Osteocyte (in vitro differentiated cells): ENCODE measurements around the gene SF1. TPM values are rescaled to one million over a fixed set of nuclear protein-coding genes. Genes with fewer than 3 reads are reported as not detected.
A peak's percentile ranks its signal among the peaks of the same experiment; 100 is the strongest.

ENCODE experiments used
- DNase-seq: peaks from one replicate; pipeline ENCODE4 v3.0.0; 2021; ENCODE audit warnings: mixed read lengths; ENCODE audit not compliant: unreplicated experiment; ENCODE audit errors: extremely low spot score
- H3K27ac Mint-ChIP-seq: one replicate; pipeline ENCODE4 v1.8.0; 2021; ENCODE audit warnings: mild to moderate bottlenecking, mixed read lengths; ENCODE audit not compliant: unreplicated experiment
- H3K27me3 Mint-ChIP-seq: one replicate; pipeline ENCODE4 v1.8.0; 2021; ENCODE audit warnings: mixed read lengths; ENCODE audit not compliant: unreplicated experiment
- H3K36me3 Mint-ChIP-seq: one replicate; pipeline ENCODE4 v1.8.0; 2021; ENCODE audit warnings: mixed read lengths; ENCODE audit not compliant: unreplicated experiment
- H3K4me1 Mint-ChIP-seq: one replicate; pipeline ENCODE4 v1.8.0; 2021; ENCODE audit warnings: mixed read lengths; ENCODE audit not compliant: unreplicated experiment
- H3K4me3 Mint-ChIP-seq: one replicate; pipeline ENCODE4 v1.8.0; 2021; ENCODE audit warnings: mild to moderate bottlenecking, moderate library complexity, mixed read lengths; ENCODE audit not compliant: unreplicated experiment
- H3K9me3 Mint-ChIP-seq: one replicate; pipeline ENCODE4 v1.8.0; 2021; ENCODE audit warnings: mixed read lengths; ENCODE audit not compliant: unreplicated experiment
- CTCF ChIP-seq: fragments of 200-600 bp; sonication (generic); IDR thresholded peaks from 2 replicates; pipeline ENCODE4 v1.5.0; 2021; ENCODE audit warnings: antibody characterized with exemption, mild to moderate bottlenecking, moderate library complexity
- total RNA-seq: library from RNA; stranded (reverse); gene quantifications from 2 replicates; pipeline ENCODE4 v1.2.1, GENCODE V29; 2021

SF1 gene
- total RNA-seq, 1 donor from 2014 or later, result 290 TPM

- Mint-ChIP-seq H3K27me3 (no peaks in the 10 kb centered on the region), H3K27ac (peak overlapping the region; percentile 1), H3K4me1 (peaks cover 32% of the 10 kb centered on the region), H3K4me3 (peak overlapping the region; percentile 81), H3K9me3 (no peaks in the 10 kb centered on the region), H3K36me3 (peaks cover 47% of the 10 kb centered on the region)
- TF ChIP-seq CTCF, result no peak
- DNase-seq, result no peak
Measured at GRCh38 chr11:64776425-64776824, 1.9 kb downstream of the SF1 start.

- no peak overlapping the region for H3K27ac Mint-ChIP-seq
- H3K36me3 Mint-ChIP-seq, result peaks cover 57% of the 10 kb centered on the region
Measured at GRCh38 chr11:64774144-64774543, 4.2 kb downstream of the SF1 start.

GRCh38 chr11:64772303-64773018 lies 5.9 kb downstream of the SF1 start:
- no peak overlapping the region for H3K27ac Mint-ChIP-seq
- DNase-seq, result no peak
- no peaks in the 10 kb centered on the region for H3K27me3 Mint-ChIP-seq

More at GRCh38 chr11:64774144-64774543, 4.2 kb downstream of the SF1 start:
- H3K27me3 Mint-ChIP-seq, result no peaks in the 10 kb centered on the region
- H3K9me3 Mint-ChIP-seq, result no peaks in the 10 kb centered on the region
- peaks cover 28% of the 10 kb centered on the region for H3K4me1 Mint-ChIP-seq
- TF ChIP-seq CTCF, result no peak
- no peak for DNase-seq
- no peak overlapping the region for H3K4me3 Mint-ChIP-seq

GRCh38 chr11:64771861-64772260 lies 6.5 kb downstream of the SF1 start:
- H3K36me3 Mint-ChIP-seq, result peaks cover 76% of the 10 kb centered on the region

More at GRCh38 chr11:64772303-64773018, 5.9 kb downstream of the SF1 start:
- no peaks in the 10 kb centered on the region for H3K9me3 Mint-ChIP-seq
- TF ChIP-seq CTCF, result no peak
- peaks cover 74% of the 10 kb centered on the region for H3K36me3 Mint-ChIP-seq
- no peak overlapping the region for H3K4me3 Mint-ChIP-seq
- peaks cover 25% of the 10 kb centered on the region for H3K4me1 Mint-ChIP-seq

More at GRCh38 chr11:64771861-64772260, 6.5 kb downstream of the SF1 start:
- no peak for DNase-seq
- Mint-ChIP-seq H3K4me1 (peaks cover 19% of the 10 kb centered on the region), H3K4me3 (no peak overlapping the region), H3K27ac (no peak overlapping the region), H3K9me3 (no peaks in the 10 kb centered on the region), H3K27me3 (no peaks in the 10 kb centered on the region)
- no peak for TF ChIP-seq CTCF
